Measurements from ENCODE around the gene SNRPB2.

SNRPB2 gene

DNA sequence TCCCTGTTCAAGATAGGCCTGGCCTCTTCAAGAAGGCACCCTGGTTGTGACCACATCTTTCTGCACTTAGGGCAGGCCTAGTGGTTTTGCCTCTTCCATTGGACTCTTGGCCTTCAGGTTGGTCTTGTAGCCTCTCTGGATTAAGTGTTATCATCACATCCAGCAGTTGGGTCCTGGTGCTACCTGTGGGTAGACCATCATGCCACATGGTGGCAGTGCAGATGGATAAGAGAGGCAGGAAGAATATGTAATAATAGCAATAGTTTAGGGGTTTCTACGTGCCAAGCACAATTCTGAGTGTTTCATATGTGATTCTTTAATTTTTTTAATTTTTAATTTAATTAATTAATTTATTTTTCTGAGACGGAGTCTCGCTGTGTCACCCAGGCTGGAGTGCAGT lies 28.5 kb upstream of the SNRPB2 start:
- Histone ChIP-seq H3K4me2 (no peak overlapping the region), H3K36me3 (0 out of 2 replicates have a peak, but pooled peaks cover 4% of the 10 kb centered on the region), H3K4me1 (peaks cover 39% of the 10 kb centered on the region), H3K9ac (no peak overlapping the region), H3K27me3 (no peaks in the 10 kb centered on the region), H3K27ac (no peak overlapping the region), H4K20me1 (no peaks in the 10 kb centered on the region), H3K4me3 (no peak overlapping the region), H3K9me3 (peaks cover 20% of the 10 kb centered on the region)
- no peak for TF ChIP-seq Cebpa-rat (IDR thresholded peaks at IDR 0.05)

DNA sequence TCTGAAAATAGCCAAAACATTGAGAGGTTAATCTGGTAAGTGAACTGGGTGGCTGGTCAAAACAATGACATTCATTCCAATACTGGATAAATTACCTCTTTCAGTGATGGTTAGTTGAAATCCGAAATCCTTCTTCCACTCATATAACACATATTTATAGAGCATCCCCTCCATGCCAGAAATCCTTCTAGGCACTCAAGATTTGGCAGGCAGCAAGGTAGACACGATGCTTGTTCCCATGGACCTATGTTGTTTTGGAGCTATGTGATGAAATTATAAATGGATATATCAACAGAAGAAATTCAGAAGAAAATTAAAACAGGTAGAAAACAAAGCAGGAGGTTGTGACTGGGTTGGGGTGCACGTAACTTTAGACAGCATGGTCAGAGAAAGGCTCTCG lies 26.3 kb upstream of the SNRPB2 start:
- H3K36me3 ChIP-seq = 0 out of 2 replicates have a peak, but pooled peaks cover 4% of the 10 kb centered on the region
- H3K9me3 ChIP-seq = peaks cover 37% of the 10 kb centered on the region

DNA sequence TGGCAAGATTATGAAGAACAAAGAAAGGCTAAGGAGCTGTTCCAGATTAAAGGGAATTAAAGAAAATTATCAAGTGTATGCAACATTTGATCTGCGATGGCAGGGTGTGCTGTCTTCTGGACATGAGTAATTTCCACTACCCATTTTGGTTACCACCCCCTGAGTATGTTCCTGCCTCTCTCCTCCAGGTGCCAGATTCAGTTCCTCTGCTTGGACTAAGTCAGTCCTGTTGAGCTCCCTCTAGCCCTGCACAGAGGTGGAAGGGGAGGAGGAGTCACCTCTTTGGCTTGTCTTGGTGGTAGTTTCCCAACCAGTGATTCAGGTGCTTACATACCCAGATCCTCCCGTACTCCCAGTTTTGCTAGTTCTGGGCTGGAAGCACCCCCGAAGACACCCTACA lies 22.2 kb upstream of the SNRPB2 start:
- Histone ChIP-seq H4K20me1 (no peaks in the 10 kb centered on the region), H3K27ac (no peak overlapping the region), H3K9me3 (peaks cover 37% of the 10 kb centered on the region), H3K9ac (no peak overlapping the region), H3K4me3 (no peak overlapping the region), H3K27me3 (no peaks in the 10 kb centered on the region), H3K4me1 (peaks cover 15% of the 10 kb centered on the region), H3K36me3 (0 out of 2 replicates have a peak, but pooled peaks cover 4% of the 10 kb centered on the region), H3K4me2 (no peak overlapping the region)
- TF ChIP-seq Cebpa-rat (IDR thresholded peaks at IDR 0.05) = no peak

More for the DNA sequence above, 26.3 kb upstream of the SNRPB2 start:
- TF ChIP-seq Cebpa-rat (IDR thresholded peaks at IDR 0.05) = no peak
- no peak overlapping the region for H3K9ac ChIP-seq
- no peaks in the 10 kb centered on the region for H4K20me1 ChIP-seq
- H3K4me1 ChIP-seq = peaks cover 22% of the 10 kb centered on the region
- no peak overlapping the region for H3K4me2 ChIP-seq
- no peaks in the 10 kb centered on the region for H3K27me3 ChIP-seq
- H3K27ac ChIP-seq = no peak overlapping the region
- H3K4me3 ChIP-seq = no peak overlapping the region

DNA sequence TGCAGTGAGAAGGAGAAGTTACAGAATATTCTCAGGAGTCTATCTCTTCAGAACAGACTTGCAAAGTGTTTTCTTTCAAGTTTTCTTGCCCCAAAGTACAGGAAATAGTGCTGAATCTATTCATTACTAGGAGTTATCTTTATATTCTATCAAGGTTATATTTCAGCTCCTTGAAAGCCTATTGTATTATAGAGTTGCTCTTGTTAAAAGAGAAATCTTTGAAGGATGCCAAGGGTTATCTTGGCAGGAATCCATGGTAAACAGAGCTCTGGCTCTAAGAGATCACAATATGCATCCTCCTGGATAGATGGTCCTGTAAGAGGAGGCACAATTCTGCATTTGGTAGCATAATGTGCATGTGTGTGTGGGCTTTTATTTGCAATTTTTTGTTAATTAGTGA lies 21.2 kb upstream of the SNRPB2 start:
- H3K27me3 ChIP-seq = no peaks in the 10 kb centered on the region
- H3K9ac ChIP-seq = no peak overlapping the region
- H3K36me3 ChIP-seq = 0 out of 2 replicates have a peak, but pooled peaks cover 4% of the 10 kb centered on the region
- TF ChIP-seq Cebpa-rat (IDR thresholded peaks at IDR 0.05) = no peak
- peaks cover 37% of the 10 kb centered on the region for H3K9me3 ChIP-seq
- H3K4me3 ChIP-seq = no peak overlapping the region
- peaks cover 15% of the 10 kb centered on the region for H3K4me1 ChIP-seq
- H3K27ac ChIP-seq = no peak overlapping the region
- peak overlapping the region; percentile 46 for H3K4me2 ChIP-seq
- H4K20me1 ChIP-seq = no peaks in the 10 kb centered on the region

DNA sequence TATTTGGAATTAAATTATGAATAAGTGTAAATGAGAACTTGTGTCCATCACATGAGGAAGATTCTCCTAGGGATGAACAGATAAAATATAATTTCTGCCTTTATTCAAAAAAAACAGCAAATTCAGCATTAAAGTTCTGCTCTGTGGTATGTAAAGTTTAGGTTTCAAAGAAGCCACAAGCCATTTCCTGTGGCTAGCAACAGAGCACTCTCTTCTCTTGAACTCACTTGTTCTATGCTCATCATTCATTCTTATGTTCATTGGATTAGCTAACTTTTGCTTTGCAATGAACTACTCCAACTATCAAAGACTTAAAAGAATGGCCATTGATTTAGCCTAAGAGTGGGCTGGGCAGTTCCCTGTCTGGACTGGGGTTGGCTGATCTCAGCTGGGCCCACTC lies 20.8 kb upstream of the SNRPB2 start:
- no peaks in the 10 kb centered on the region for H4K20me1 ChIP-seq
- peak overlapping the region; percentile 46 for H3K4me2 ChIP-seq
- 0 out of 2 replicates have a peak, but pooled peaks cover 4% of the 10 kb centered on the region for H3K36me3 ChIP-seq
- no peaks in the 10 kb centered on the region for H3K27me3 ChIP-seq
- no peak for TF ChIP-seq Cebpa-rat (IDR thresholded peaks at IDR 0.05)
- H3K9me3 ChIP-seq = peaks cover 37% of the 10 kb centered on the region
- peaks cover 15% of the 10 kb centered on the region for H3K4me1 ChIP-seq
- H3K9ac ChIP-seq = no peak overlapping the region
- H3K27ac ChIP-seq = no peak overlapping the region
- H3K4me3 ChIP-seq = no peak overlapping the region

DNA sequence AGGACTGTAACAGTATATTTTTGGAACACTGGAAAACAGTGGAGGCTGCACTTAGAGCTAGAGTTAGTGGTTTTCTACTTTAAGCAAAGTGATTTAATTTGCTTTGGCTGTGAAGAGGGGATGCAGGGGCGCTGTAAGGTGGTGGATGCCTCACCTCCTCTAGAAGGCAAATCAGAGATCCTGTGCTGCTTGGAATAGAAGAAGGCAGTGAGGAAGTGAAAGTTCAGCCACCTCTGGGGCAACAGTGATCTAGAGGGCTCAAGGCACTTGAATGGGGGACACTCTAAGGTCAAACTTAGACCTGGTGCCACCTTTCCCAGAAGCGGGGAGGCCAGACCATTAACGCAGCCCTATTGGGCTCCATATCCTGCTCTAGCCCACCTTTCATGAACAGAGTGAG lies 19.0 kb upstream of the SNRPB2 start:
- H3K4me2 ChIP-seq = no peak overlapping the region
- H3K27me3 ChIP-seq = no peaks in the 10 kb centered on the region
- no peaks in the 10 kb centered on the region for H4K20me1 ChIP-seq
- H3K27ac ChIP-seq = no peak overlapping the region
- peaks cover 23% of the 10 kb centered on the region for H3K9me3 ChIP-seq
- H3K9ac ChIP-seq = no peak overlapping the region
- H3K4me1 ChIP-seq = peaks cover 15% of the 10 kb centered on the region
- no peak for TF ChIP-seq Cebpa-rat (IDR thresholded peaks at IDR 0.05)
- H3K36me3 ChIP-seq = 0 out of 2 replicates have a peak, but pooled peaks cover 4% of the 10 kb centered on the region
- no peak overlapping the region for H3K4me3 ChIP-seq

DNA sequence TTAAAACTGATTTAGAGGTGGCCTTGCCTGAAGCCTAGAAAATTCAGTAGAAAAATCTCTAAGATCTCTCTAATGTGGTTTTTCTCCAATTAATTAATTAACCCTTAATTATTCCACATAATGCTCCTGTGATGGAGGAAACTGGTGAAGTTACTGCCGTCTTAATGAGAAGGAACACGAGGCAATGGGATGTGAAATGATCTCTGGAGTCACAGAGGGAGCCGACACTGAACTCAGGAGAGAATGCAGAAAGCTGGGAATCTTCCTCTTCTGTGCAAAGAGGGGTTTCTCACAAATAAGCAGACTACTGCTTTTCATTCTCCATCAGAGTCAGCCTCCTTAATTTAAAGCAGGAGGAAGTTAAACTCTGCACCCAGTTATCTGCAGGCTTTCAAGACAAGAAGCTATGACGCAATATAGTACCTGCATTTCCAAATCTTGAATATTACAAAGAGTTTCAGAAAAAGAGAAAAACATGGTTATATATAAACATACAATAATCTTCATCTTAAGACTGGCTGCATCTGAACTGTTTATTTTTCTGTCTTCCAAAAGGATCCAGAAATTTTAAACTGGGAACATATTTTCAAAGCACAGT lies 18.1 kb upstream of the SNRPB2 start:
- no peaks in the 10 kb centered on the region for H3K36me3 ChIP-seq

DNA sequence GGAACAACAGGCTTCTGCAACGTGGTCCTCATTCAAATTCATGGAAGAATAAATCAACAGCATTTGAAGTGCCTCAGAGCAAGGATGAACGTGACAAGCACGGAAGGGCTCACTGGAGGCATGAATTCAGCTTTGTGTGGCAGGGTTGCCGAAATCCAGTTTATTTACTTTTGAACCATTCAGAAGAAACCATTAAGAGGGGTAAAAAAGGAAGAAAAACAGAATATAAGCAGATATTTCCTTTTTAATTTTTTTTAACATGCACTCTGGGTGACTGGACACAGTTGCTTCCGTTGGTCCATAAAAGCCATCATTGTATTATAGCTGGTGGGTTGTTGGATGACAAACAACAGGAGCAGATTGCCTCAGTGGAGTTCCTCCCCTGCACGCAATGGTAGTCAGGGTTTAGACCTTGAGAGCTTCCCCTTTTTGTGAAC lies 17.3 kb upstream of the SNRPB2 start:
- Histone ChIP-seq H3K27me3 (no peaks in the 10 kb centered on the region), H3K9ac (no peak overlapping the region), H4K20me1 (no peaks in the 10 kb centered on the region), H3K4me2 (no peak overlapping the region), H3K4me1 (peaks cover 15% of the 10 kb centered on the region), H3K9me3 (peaks cover 6% of the 10 kb centered on the region; the same call in 1 of the 2 replicates), H3K36me3 (no peaks in the 10 kb centered on the region), H3K27ac (no peak overlapping the region), H3K4me3 (no peak overlapping the region)
- TF ChIP-seq Cebpa-rat (IDR thresholded peaks at IDR 0.05) = no peak

More for the DNA sequence above, 18.1 kb upstream of the SNRPB2 start:
- no peaks in the 10 kb centered on the region for H4K20me1 ChIP-seq
- H3K4me1 ChIP-seq = peaks cover 15% of the 10 kb centered on the region
- no peak overlapping the region for H3K4me2 ChIP-seq
- no peak overlapping the region for H3K9ac ChIP-seq
- no peaks in the 10 kb centered on the region for H3K27me3 ChIP-seq
- TF ChIP-seq Cebpa-rat (IDR thresholded peaks at IDR 0.05) = peak; percentile 62; the same call in 1 of the 2 replicates
- H3K9me3 ChIP-seq = peaks cover 13% of the 10 kb centered on the region
- no peak overlapping the region for H3K4me3 ChIP-seq
- H3K27ac ChIP-seq = no peak overlapping the region

DNA sequence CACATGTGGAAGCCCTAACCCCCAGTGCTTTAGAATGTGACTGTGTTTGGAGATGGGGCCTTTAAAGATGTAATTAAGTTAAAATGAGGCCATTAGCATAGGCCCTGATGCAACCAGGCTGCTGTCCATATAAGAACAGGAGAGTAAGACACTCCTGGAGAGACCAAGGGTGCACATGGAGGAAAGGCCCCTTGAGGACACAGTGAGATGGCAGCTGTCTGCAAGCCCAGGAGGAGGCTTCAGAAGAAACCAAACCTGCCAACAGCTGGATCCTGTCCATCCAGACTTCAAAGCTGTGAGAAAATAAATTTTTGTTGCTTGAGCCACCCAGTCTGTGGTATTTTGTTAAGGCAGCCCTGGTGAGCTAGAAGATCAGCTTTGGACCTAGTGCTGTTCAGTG lies 16.8 kb upstream of the SNRPB2 start:
- Histone ChIP-seq H3K4me3 (no peak overlapping the region), H3K4me1 (peaks cover 15% of the 10 kb centered on the region), H3K27ac (no peak overlapping the region), H3K9me3 (0 out of 2 replicates have a peak, but pooled peaks cover 3% of the 10 kb centered on the region), H3K4me2 (no peak overlapping the region), H3K36me3 (no peaks in the 10 kb centered on the region), H4K20me1 (no peaks in the 10 kb centered on the region), H3K9ac (no peak overlapping the region), H3K27me3 (no peaks in the 10 kb centered on the region)
- TF ChIP-seq Cebpa-rat (IDR thresholded peaks at IDR 0.05) = no peak

DNA sequence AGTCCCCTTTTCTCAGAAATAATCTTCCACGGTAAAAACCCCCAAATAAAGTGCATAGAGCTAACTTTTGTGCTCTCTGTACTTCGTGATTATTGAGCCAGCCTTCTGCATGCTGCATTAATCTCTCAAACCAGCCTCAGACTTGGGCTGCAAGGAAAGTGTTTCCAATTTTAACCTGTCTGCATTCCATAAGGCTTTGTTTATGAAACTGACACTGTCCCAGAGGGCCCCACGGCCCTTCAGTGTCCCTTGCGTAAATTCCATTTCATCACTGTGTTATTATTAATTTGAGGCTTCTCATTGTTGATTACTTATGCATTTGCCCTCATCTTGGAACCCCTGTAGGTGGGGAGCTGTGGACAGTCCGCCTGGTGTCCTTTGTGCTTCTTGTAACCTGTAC lies 15.6 kb upstream of the SNRPB2 start:
- Histone ChIP-seq H3K9ac (no peak overlapping the region), H4K20me1 (no peaks in the 10 kb centered on the region), H3K9me3 (no peaks in the 10 kb centered on the region), H3K27me3 (no peaks in the 10 kb centered on the region), H3K4me2 (no peak overlapping the region), H3K36me3 (no peaks in the 10 kb centered on the region), H3K4me1 (peaks cover 4% of the 10 kb centered on the region), H3K4me3 (no peak overlapping the region), H3K27ac (no peak overlapping the region)
- no peak for TF ChIP-seq Cebpa-rat (IDR thresholded peaks at IDR 0.05)
